ENCODE data around the gene NMNAT2. TPM values are rescaled to one million over a fixed set of nuclear protein-coding genes. Genes with fewer than 3 reads are reported as not detected.
A peak's percentile ranks its signal among the peaks of the same experiment; 100 is the strongest.

Gene NMNAT2
- total and polyA plus RNA-seq, 2 donors from 2014 or later = 0.17 to 2.0 TPM

DNA sequence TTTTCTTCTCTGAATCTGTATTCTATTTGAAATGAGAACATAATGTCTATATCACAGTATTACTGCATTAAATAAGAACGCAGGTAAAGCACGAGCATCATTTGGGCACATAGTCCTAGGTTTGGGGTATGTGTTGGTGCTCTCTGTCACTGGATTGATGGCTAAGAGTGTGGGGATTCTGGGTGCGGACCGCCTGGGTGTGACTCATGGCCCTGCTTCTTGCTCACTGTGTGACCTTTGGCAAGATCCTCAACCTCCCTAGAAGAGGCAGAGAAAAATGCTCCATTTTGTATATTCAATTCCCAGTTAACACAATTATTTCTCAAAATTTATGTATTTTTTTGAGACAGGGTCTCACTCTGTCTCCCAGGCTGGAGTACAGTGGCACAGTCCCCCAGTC, 132.4 kb downstream of the NMNAT2 start:
- TF ChIP-seq, protein P1, sequence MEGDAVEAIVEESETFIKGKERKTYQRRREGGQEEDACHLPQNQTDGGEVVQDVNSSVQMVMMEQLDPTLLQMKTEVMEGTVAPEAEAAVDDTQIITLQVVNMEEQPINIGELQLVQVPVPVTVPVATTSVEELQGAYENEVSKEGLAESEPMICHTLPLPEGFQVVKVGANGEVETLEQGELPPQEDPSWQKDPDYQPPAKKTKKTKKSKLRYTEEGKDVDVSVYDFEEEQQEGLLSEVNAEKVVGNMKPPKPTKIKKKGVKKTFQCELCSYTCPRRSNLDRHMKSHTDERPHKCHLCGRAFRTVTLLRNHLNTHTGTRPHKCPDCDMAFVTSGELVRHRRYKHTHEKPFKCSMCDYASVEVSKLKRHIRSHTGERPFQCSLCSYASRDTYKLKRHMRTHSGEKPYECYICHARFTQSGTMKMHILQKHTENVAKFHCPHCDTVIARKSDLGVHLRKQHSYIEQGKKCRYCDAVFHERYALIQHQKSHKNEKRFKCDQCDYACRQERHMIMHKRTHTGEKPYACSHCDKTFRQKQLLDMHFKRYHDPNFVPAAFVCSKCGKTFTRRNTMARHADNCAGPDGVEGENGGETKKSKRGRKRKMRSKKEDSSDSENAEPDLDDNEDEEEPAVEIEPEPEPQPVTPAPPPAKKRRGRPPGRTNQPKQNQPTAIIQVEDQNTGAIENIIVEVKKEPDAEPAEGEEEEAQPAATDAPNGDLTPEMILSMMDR (IDR thresholded peaks at IDR 0.05; ENCODE audit: borderline replicate concordance, extremely low read depth, insufficient read depth) = no peak
- no peaks in the 10 kb centered on the region for H3K36me3 ChIP-seq (ENCODE audit: control insufficient read depth in 2 of 3, insufficient read depth in 3 of 3, low read length in 3 of 3)
- H3K27ac ChIP-seq (ENCODE audit: low read depth in 2 of 2, low read length in 2 of 2) = no peak overlapping the region
- intact Hi-C loops (cut with DNase I) = no loop called here
- H3K27me3 ChIP-seq (ENCODE audit: control insufficient read depth, insufficient read depth, low read length) = no peaks in the 10 kb centered on the region
- H3K9ac ChIP-seq (ENCODE audit: low read length in 3 of 3) = no peak overlapping the region
- H3K4me3 ChIP-seq (ENCODE audit: low read length in 3 of 3) = no peak overlapping the region
- DNase-seq (no peak), FAIRE-seq (no peak)
- H3K4me1 ChIP-seq (ENCODE audit: control insufficient read depth in 2 of 3, insufficient read depth in 2 of 3, low read depth in 1 of 3, low read length in 3 of 3) = peaks cover 0 to 10% (median 0%) of the 10 kb centered on the region in 3 donors
- H3K9me3 ChIP-seq (ENCODE audit: control insufficient read depth in 2 of 3, insufficient read depth in 1 of 3, low read length in 3 of 3) = no peaks in the 10 kb centered on the region

DNA sequence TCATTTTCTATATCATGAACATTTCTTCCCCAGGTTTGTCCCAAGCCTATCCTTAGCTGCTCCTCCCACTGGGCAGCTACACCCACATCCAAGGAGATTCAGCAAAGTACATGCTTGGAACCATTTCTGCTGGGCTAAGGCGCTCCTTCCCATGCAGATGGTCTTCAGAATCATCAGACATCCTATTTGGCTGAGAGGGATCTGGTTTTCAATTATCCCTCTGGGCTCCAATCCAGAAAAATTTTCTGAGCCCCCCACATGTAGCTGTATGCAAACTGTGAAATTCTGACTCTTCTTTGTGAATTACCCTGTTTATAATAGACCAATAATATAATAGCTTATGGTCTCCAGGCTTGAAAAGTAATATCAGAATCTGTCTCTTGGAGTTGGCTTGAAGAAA, 132.9 kb downstream of the NMNAT2 start:
- intact Hi-C loops (cut with DNase I) = no loop called here
- TF ChIP-seq, protein P1 (IDR thresholded peaks at IDR 0.05; ENCODE audit: borderline replicate concordance, extremely low read depth, insufficient read depth) = no peak
- Histone ChIP-seq H3K36me3 (ENCODE audit: control insufficient read depth in 2 of 3, insufficient read depth in 3 of 3, low read length in 3 of 3) (no peaks in the 10 kb centered on the region), H3K27ac (ENCODE audit: low read depth in 2 of 2, low read length in 2 of 2) (no peak overlapping the region), H3K4me1 (ENCODE audit: control insufficient read depth in 2 of 3, insufficient read depth in 2 of 3, low read depth in 1 of 3, low read length in 3 of 3) (peaks cover 0 to 10% (median 0%) of the 10 kb centered on the region in 3 donors), H3K27me3 (ENCODE audit: control insufficient read depth, insufficient read depth, low read length) (no peaks in the 10 kb centered on the region), H3K9ac (ENCODE audit: low read length in 3 of 3) (no peak overlapping the region), H3K9me3 (ENCODE audit: control insufficient read depth in 2 of 3, insufficient read depth in 1 of 3, low read length in 3 of 3) (no peaks in the 10 kb centered on the region), H3K4me3 (ENCODE audit: low read length in 3 of 3) (no peak overlapping the region)
- FAIRE-seq = no peak
- no peak for DNase-seq

DNA sequence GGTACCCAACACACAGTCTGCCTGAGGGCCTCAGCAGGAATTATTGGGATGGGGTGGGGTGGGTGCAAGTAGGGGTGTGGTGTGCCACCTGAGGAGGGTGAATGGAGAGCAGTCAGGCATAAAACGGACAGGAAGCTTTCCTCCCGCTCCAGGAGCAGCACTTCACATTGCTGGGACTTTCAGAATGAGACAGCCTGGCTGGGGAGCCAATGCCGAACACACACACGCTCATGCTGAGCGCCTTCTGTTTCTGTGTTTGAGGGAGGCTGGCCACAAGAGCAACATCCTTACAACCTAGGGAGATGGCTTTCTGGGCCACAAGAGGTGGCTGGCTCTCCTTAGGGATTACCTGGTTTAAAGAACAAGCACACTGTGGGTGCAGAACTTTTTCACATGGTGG, 134.1 kb downstream of the NMNAT2 start:
- peaks cover 0 to 10% (median 2%) of the 10 kb centered on the region in 3 donors for H3K4me1 ChIP-seq (ENCODE audit: control insufficient read depth in 2 of 3, insufficient read depth in 2 of 3, low read depth in 1 of 3, low read length in 3 of 3)
- no peak overlapping the region for H3K27ac ChIP-seq (ENCODE audit: low read depth in 2 of 2, low read length in 2 of 2)
- H3K36me3 ChIP-seq (ENCODE audit: control insufficient read depth in 2 of 3, insufficient read depth in 3 of 3, low read length in 3 of 3) = no peaks in the 10 kb centered on the region
- FAIRE-seq (no peak), DNase-seq (no peak)
- TF ChIP-seq, protein P1 (IDR thresholded peaks at IDR 0.05; ENCODE audit: borderline replicate concordance, extremely low read depth, insufficient read depth) = no peak
- H3K9ac ChIP-seq (ENCODE audit: low read length in 3 of 3) = no peak overlapping the region
- no peaks in the 10 kb centered on the region for H3K27me3 ChIP-seq (ENCODE audit: control insufficient read depth, insufficient read depth, low read length)
- H3K4me3 ChIP-seq (ENCODE audit: low read length in 3 of 3) = no peak overlapping the region
- intact Hi-C loops (cut with DNase I) = no loop called here
- H3K9me3 ChIP-seq (ENCODE audit: control insufficient read depth in 2 of 3, insufficient read depth in 1 of 3, low read length in 3 of 3) = no peaks in the 10 kb centered on the region

GRCh38 chr1:183283286-183283685, 134.9 kb downstream of the NMNAT2 start:
- TF ChIP-seq, protein P1 (IDR thresholded peaks at IDR 0.05; ENCODE audit: borderline replicate concordance, extremely low read depth, insufficient read depth) = no peak
- FAIRE-seq = no peak
- no peak overlapping the region for H3K27ac ChIP-seq (ENCODE audit: low read depth in 2 of 2, low read length in 2 of 2)

More at GRCh38 chr1:183283286-183283685, 134.9 kb downstream of the NMNAT2 start:
- Histone ChIP-seq H3K9me3 (ENCODE audit: control insufficient read depth in 2 of 3, insufficient read depth in 1 of 3, low read length in 3 of 3) (no peaks in the 10 kb centered on the region), H3K27me3 (ENCODE audit: control insufficient read depth, insufficient read depth, low read length) (no peaks in the 10 kb centered on the region), H3K4me3 (ENCODE audit: low read length in 3 of 3) (no peak overlapping the region), H3K4me1 (ENCODE audit: control insufficient read depth in 2 of 3, insufficient read depth in 2 of 3, low read depth in 1 of 3, low read length in 3 of 3) (peaks cover 0 to 10% (median 3%) of the 10 kb centered on the region in 3 donors), H3K9ac (ENCODE audit: low read length in 3 of 3) (no peak overlapping the region), H3K36me3 (ENCODE audit: control insufficient read depth in 2 of 3, insufficient read depth in 3 of 3, low read length in 3 of 3) (no peaks in the 10 kb centered on the region)
- DNase-seq = peak in 1 of 5 donors; percentile 50
- intact Hi-C loops (cut with DNase I) = no loop called here
